Glomerular endothelial cell (primary cell): ENCODE measurements around the gene NUMB. TPM values are rescaled to one million over a fixed set of nuclear protein-coding genes. Genes with fewer than 3 reads are reported as not detected.
"Not testable (repeated sequence)": the region's sequence is repeated elsewhere in the genome, so short reads cannot be mapped to it uniquely, and the experiment has no call there.

ENCODE experiments used
- DNase-seq: peaks from one replicate; pipeline ENCODE4 v3.0.0-alpha.2; 2011; ENCODE audit warnings: low read depth, low spot score; ENCODE audit errors: extremely low read depth
- total RNA-seq: library from RNA; depleted of rRNA; stranded (reverse); fragments of >200 nt; gene quantifications from 2 replicates; pipeline ENCODE4 v1.2.3, GENCODE V29; 2015

NUMB gene
- total RNA-seq, 1 donor from 2014 or later: 77.6 TPM

DNA sequence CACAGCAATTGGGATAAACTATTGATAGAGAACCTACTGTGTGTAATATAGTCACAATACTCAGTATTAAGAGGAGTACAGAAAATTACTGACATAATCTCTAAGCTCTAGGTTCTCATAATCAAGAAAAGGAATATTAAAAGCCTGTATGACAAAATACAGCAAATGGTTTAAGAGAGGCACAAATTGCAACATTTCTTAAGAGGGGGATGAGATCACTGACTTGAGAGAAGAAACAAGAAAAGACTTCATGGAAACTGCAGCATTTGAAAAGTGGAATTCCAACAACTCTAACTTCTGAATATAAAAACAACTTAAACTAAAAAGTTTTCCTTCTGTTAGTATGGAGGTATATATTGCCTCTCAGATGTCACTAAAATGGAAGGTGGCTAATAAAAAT lies 89.7 kb downstream of the NUMB start:
- DNase-seq: no peak

DNA sequence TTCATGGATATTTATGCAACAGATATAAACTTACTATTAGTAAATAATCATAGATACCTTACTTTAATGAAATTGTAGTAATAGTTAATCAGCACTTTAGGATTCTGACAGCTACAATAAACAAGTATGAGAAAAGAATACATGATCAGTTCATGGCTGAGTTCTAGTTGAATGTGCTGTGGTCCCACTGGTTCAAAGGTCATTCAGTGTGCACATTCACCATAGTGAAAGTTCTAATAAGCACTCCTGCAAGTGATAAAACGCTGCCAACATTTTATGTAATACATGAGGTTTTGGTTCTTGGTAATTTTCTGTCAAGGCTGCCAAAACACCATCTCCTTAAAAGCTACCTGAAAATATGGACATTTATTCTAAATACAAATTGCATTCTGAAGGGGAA lies 92.6 kb downstream of the NUMB start:
- DNase-seq: no peak

DNA sequence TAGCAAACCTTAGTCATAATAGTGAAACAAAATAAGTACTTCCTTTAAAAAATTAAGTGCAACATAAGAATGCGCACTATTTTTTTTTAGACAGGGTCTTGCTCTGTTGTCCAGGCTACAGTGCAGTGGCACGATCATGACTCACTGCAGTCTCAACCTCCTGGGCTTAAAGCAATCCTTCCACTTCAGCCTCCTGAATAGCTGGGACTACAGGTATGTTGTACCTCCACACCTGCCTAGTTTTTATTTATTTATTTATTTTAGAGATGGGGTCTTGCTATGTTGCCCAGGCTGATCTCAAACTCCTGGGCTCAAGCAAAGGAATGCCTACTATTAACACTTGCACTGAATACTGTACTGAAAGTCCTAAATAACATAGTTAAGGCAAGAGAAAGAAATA lies 93.8 kb downstream of the NUMB start:
- DNase-seq: no peak

DNA sequence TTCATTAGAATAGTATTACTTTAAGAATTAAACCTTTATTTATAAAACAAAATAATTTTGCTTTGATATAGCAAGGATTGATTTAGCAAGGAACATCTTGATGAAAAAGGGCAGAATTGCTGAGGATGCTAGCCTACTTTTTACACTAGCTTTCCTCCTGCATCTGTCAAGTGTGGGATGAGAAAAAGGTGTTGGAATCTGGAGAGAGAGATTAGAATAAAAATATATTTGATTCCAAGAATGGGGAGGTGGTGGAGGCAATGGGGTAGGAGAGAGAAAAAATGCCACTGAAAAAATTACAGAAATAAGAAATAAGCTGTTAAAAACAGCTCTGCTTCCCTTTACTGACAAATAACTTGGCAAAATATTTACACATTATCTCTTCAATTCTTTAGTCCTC lies 98.9 kb downstream of the NUMB start:
- DNase-seq: no peak

DNA sequence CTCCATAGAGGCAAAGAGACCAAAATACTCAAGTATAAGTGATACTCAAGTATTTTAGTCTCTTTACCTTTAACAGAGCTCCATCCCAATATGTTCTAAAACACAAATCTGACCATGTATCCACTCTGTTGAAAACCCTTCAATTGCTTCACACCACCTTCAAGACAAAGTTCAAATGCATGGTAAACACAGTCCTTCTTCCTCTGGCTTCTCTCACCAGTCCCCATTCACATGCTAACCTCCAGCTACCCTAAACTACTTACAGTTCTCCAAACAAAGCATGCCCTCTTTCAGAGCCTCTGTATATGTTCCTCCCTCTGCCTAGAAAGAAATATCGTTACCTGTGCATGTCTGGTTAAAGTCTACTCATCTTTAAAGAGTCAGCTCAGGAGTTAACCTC lies 100.2 kb downstream of the NUMB start:
- no peak for DNase-seq

DNA sequence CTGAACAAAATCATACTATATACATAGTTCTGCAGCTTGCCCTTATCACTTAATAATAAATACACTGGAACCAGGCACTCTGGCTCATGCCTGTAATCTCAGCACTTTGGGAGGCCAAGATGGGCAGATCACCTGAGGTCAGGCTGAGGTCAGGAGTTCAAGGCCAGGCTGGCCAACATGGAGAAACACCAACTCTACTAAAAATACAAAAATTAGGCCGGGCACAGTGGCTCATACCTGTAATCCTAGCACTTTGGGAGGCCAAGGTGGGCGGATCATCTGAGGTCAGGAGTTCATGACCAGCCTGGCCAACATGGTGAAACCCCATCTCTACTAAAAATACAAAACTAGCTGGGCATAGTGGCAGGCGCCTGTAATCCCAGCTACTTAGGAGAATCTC lies 109.3 kb downstream of the NUMB start:
- DNase-seq: not testable (repeated sequence)

DNA sequence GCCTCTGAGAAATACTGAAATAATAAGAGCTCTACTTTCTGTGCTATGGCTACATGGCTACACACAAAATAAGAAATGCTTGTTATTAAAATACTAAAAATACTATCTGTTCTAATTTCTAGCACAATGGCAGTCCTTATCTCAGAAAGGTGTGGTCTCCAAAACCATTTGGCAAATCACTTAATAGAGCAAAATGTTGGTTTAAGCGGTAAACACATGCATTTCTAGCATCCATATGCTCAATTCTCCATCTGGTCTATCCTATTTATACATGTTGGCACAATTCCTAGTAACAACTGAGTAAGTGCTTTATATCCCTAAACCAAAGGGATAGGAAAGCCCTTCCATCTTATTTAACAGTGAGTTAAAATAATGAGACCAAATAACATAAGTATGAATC lies 114.0 kb downstream of the NUMB start:
- no peak for DNase-seq

DNA sequence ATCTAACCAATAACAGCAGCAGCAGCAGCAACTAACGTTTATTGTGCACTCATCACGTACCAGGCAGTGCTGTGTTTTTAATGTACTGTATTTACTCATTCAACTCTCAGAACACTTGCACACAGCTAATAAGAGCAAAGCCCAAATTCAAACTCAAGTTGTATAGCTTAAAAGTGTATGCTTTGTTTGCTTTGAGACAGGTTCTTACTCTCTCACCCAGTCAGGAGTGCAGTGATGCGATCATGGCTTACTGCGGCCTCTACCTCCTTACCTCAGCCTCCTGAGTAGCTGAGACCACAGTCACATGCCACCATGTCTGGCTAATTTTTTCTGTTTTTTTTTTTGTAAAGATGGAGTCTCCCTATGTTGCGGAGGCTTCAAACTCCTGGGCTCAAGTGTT lies 115.7 kb downstream of the NUMB start:
- DNase-seq: no peak

DNA sequence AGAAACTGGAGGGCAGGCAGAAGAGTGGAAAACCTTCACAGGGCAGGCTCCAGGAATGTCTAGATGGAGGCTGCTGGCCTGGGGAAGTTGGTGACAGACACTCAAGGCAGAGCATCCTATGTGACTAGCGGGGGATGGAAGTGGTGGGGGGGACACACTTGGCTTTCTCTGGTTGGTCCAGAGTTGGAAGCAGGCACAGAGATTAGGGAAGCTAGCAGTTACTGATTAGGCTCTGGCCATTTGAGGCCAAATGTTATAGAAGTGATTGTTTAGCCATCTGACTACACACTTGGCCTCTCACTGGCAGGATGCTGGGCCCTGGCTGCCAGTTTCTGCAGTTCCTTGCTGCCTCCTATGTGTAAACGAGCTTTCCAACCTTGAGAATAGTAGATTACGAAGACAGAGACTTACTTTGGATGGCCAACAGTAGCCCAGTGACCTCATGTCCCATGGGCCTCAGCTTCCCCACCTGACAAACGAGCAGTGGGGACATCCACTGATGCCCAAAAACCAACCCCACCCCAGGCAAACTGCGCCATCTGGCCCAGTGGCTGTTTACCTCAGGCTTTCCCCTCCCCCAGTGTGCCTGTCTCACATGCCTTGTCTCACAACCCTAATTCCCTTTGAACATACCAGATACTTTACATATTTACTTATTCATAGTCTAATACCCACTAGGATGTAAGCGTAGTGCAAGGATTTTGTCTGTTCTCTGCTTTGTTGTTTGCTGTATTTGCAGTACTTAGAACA lies 118.3 kb downstream of the NUMB start:
- no peak for DNase-seq

DNA sequence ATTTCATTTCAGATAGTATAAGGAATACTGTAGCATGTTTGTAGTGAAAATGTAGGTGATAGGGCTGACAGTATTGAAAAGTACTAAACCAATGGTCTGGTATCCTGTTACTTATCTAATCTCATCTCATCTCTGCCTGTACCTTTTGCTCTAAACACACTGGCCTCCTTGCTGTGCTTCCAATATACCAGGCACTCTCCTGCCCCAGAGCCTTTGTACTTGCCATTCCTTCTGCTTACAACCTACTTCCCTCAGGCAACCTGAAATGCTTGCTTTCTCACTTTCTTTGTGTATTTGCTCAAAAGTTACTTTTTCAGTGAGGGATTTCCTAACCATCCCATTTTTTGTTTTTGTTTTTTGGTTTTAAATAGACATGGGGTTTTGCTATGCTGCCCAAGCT lies 119.1 kb downstream of the NUMB start:
- DNase-seq: no peak

DNA sequence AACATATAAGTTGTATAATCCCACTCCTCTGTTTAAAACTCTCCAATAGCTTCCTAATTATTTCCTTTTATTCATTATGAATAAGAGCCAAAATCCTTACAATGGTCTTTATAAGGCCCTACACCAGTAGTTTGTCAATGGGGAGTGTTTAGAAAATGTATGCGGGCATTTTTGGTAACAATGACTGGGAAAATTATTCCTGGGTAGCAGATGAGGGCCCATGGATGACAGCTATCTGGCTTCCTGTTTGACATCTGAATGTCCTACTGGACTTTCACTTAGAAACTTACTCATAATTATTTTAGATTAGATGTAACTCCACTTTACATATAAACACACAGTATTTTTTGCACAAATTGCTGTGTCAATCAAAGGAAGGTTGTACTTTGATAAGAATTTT lies 119.8 kb downstream of the NUMB start:
- DNase-seq: no peak

DNA sequence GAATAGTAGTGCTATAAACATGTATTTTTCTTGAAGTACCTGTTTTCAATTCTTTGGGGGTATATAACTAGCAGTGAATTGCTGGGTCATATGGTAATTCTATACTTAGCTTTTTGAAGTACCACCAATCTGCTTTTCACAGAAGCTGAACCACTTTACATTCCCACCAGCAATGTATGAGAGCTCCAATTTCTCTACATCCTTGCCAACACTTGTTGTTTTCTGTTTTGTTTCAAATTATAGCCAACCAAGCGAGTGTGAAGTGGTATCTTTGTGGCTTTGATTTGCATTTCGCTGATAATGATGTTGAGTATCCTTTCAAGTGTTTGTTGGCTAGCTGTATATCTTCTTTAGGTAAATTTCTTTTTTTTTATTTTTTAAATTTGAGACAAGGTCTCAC lies 125.3 kb downstream of the NUMB start:
- DNase-seq: no peak

DNA sequence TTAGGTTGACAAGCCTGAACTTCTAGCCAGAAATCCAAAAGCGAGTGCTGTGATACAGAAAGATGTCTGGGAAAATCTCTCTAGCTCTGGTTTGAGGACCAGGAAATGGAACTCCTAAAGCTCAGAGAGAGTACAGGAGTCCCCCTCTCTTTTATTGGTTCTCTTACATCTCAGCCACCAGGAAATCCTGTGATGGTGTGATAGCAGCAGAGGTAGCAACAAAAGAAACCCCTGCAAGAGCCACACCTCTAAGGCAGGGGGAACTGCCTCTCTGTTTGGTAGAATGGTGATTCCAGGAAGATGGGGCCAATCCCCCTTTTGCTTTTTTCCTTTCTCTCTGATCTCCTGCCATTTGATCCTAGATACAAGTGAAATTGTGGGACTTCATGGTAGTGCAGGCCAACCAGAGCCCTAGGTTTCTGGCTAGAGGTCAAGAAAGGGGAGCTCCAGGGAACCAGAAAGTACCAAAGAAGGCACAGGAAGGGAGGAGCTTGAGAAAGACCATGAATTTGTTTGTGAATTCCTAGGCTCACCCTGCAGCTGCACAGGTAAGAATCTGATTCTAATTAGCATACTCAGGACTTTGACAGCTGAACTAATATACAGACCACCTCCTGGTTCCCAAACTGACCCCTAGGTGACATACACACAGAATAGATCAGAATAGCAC lies 132.6 kb downstream of the NUMB start:
- DNase-seq: no peak

DNA sequence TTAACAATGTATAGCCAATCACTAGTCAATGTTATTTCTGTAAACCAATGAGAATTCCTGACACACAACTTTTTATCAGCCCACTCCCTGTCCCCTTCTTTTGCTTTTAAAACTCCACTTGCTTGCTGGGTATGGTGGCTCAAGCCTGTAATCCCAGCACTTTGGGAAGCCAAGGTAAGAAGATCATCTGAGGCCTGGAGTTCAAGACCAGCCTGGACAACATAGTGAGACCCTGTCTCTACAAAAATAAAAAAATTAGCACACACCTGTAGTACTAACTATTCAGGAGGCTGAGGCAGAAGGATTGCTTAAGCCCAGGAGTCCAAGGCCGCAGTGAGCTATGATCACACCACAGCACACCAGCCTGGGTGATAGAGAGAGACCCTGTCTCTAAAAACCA lies 133.3 kb downstream of the NUMB start:
- DNase-seq: no peak

DNA sequence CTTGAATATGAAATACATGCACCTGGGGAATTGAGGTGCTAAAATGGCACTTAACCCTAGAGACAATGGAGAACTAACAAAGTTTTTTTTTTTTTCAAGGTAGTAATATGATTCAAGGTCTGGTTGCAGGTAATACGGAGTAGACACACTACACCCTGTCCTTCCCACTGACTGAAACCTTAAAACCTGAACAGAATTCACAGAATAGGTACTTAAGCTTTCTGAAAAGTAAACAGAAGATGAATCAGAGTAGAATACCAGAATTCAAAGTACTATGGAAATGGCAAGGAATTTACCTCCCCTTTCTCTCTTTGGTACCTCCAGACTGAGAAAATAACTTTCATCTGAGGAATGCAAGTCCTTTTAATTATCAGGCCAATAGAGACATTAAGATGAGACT lies 133.8 kb downstream of the NUMB start:
- no peak for DNase-seq

DNA sequence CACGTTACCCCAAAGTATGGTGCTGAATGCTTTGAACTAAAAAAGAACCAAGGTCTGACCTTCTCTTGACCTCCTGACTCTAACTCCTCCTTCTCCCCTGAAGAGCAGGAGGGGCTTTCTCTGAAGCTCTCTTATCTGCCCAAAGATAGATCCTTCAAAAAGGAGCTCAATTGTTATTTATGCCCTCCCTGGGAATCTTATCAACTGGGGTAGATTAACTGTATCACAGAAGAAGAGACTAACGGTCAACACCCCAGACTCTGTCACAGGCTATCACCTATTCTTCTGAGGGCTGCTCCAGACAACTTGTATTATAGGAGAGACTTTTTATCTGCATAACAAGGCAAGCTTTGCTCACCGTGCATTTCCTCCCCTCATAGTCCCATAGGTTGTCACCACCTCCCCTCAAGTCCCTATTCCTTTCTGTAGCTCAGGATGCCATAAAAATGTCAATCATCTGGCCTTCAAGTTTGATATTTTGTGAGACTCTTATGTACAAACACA lies 134.4 kb downstream of the NUMB start:
- DNase-seq: no peak

DNA sequence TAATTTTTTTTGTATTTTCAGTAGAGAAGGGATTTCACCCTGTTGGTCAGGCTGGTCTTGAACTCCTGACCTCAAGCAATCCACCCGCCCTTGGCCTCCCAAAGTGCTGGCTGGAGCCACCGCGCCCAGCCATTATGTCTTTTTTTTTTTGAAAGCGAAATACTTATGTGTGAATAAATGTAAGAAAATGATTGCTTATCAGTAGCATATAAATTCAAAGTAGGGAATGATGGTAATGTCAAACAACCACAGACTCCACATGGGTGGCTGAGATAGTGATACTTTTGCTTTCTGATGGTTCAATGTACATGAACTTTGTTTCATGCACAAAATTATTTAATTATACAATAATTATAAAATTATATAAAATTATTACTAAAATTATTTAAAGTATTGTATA lies 145.2 kb downstream of the NUMB start:
- DNase-seq: no peak

DNA sequence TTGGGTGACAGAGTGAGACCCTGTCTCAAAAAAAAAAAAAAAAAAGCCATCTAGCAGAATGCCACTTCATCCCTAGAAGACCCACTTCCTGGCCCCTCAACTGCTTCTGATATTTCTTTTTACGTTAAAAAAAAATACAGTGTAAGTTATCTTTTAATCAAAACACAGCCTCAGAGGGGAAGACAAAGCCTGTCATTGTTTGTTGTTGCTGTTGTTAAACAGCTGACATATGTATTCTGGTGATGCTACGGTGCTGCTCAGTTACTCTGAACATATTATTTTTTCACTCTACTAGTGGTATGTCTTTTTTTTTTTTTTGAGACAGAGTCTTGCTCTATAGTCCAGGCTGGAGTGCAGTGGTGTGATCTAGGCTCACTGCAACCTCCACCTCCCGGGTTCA lies 145.7 kb downstream of the NUMB start:
- no peak for DNase-seq

DNA sequence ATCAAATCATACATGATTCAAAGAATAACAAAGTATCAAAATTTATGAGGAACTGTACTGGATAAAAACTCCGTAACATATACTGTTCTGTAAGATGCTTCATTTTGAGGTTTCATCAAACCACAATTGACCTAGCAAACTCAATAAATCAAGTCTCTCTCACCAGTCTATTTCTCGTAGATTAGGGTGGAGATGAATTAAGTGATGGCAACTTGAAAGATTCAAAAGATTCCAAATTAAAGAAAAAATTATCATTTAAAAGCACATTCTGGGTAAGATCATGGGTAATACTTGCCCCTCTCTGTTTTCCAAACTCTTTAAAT lies 146.7 kb downstream of the NUMB start:
- no peak for DNase-seq

DNA sequence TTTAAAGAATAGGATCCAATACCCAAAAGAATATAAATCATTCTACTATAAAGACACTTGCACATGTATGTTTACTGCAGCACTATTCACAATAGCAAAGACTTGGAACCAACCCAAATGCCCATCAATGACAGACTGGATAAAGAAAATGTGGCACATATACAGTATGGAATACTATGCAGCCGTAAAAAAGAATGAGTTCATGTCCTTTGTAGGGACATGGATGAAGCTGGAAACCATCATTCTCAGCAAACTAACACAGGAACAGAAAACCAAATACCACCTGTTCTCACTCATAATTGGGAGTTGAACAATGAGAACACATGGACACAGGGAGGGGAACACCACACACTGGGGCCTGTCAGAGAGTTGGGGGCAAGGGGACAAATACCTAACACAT lies 149.1 kb downstream of the NUMB start:
- DNase-seq: not testable (repeated sequence)

DNA sequence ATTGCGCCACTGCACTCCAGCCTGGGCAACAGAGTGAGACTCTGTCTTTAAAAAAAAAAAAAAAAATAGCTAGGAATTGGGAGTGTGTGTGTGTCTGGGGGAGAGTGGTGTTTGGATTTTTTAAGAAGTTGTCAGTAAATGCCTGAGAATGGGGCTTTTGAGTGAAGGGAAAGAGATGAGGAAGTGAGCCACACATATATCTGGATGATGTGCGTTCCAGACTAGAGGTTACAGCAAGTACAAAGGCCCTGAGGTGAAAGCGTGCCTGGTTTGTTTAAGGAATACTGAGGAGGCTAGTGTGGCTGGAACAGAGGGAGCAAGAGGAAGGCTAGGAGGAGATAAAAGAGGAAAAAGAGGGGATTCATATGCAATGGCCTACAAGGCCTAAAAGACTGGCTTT lies 151.1 kb downstream of the NUMB start:
- no peak for DNase-seq

DNA sequence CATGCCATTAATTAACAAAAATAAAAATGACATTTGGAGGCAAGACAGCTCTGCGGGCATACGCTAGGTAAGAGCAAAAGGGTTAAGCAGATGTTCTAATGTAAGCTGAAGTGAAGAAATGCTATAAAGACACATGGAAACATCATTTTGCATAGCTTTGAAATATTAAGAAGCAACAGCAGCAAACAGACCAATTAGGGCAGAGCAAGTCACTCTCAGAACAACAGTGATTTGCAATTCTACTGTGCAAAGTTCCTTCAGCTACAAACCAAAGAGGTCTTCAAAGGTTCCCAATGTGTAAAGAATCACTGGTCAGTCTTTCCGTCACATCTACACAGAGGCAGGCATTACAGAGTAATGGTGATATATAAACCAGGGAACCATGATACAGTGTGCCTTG lies 152.8 kb downstream of the NUMB start:
- DNase-seq: no peak
